ENCODE results near the gene FMR1. TPM values are rescaled to one million over a fixed set of nuclear protein-coding genes. Genes with fewer than 3 reads are reported as not detected.

FMR1 gene
- total RNA-seq, 1 donor from 2014 or later: 52.6 TPM

DNA sequence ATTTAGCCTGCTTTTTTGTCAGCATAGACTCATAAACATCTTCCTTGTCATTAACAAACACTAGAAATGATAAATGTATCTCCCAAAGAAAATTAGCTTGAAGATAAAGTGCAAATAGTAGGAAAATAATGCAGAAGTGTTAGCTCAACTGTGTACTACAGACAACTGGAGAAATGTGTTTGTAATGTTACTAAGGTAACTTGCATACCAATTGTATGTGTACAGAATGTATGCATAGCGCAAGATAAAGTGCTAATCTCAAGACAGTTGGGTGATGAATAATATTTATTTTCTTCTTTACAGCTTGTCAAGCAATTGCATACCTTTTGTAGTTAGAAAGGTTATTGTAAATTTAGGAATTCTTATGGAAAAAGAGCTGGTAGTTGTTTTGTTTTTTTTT, 22.1 kb downstream of the FMR1 start:
- no peaks in the 10 kb centered on the region for H3K4me1 ChIP-seq
- H3K4me3 ChIP-seq: no peak overlapping the region
- intact Hi-C loops (cut with DNase I): no loop called here
- no peak for TF ChIP-seq CTCF (IDR thresholded peaks at IDR 0.05)
- no peaks in the 10 kb centered on the region for H3K27me3 ChIP-seq (ENCODE audit: low read depth)
- no peak overlapping the region for H3K27ac ChIP-seq
- H3K9me3 ChIP-seq: no peaks in the 10 kb centered on the region
- no peak for ATAC-seq
- peaks cover 56% of the 10 kb centered on the region for H3K36me3 ChIP-seq
- no peak for DNase-seq

- no peaks in the 10 kb centered on the region for H3K4me1 ChIP-seq
- ATAC-seq (no peak), DNase-seq (no peak)
- H3K4me3 ChIP-seq: no peak overlapping the region
- no peak for TF ChIP-seq CTCF (IDR thresholded peaks at IDR 0.05)
- H3K36me3 ChIP-seq: peaks cover 45% of the 10 kb centered on the region
- intact Hi-C loops (cut with DNase I): no loop called here
- no peaks in the 10 kb centered on the region for H3K9me3 ChIP-seq
- H3K27me3 ChIP-seq (ENCODE audit: low read depth): no peaks in the 10 kb centered on the region
- H3K27ac ChIP-seq: no peak overlapping the region
These were observed 23.5 kb downstream of the FMR1 start for GRCh38 chrX:147935156-147935758.

DNA sequence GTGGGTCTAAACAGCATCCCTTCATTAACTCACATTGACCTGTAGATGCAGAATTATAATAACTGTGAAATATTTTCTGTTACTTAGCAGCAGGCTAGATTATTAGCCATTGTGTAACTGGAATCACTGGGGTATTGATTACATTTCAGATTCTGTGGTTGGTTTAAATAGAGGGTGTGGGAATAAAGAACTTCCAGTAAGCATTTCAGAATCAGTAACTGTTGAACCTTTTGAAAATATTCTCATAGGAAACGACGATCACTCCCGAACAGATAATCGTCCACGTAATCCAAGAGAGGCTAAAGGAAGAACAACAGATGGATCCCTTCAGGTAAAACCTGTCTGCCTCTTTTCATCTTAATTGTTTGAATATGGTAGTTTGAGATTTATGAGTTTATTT, 33.6 kb downstream of the FMR1 start:
- no peak for ATAC-seq
- Histone ChIP-seq H3K9me3 (no peaks in the 10 kb centered on the region), H3K27me3 (ENCODE audit: low read depth) (no peaks in the 10 kb centered on the region), H3K36me3 (peaks cover 82% of the 10 kb centered on the region), H3K4me1 (no peaks in the 10 kb centered on the region), H3K4me3 (no peak overlapping the region), H3K27ac (no peak overlapping the region)
- no peak for DNase-seq
- no peak for TF ChIP-seq CTCF (IDR thresholded peaks at IDR 0.05)
- intact Hi-C loops (cut with DNase I): no loop called here

DNA sequence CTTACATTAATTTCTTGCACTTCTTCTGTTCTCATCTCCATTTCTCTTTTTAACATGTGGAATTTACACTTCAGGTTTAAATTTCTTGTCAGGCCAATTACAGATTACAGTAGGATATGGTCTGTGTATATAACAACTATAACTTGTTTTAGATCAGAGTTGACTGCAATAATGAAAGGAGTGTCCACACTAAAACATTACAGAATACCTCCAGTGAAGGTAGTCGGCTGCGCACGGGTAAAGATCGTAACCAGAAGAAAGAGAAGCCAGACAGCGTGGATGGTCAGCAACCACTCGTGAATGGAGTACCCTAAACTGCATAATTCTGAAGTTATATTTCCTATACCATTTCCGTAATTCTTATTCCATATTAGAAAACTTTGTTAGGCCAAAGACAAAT, 36.8 kb downstream of the FMR1 start:
- no peaks in the 10 kb centered on the region for H3K27me3 ChIP-seq (ENCODE audit: low read depth)
- no peak for ATAC-seq
- TF ChIP-seq CTCF (IDR thresholded peaks at IDR 0.05): no peak
- H3K4me1 ChIP-seq: no peaks in the 10 kb centered on the region
- no peak for DNase-seq
- H3K9me3 ChIP-seq: no peaks in the 10 kb centered on the region
- H3K36me3 ChIP-seq: peaks cover 59% of the 10 kb centered on the region
- no peak overlapping the region for H3K4me3 ChIP-seq
- H3K27ac ChIP-seq: no peak overlapping the region
- intact Hi-C loops (cut with DNase I): no loop called here

GRCh38 chrX:147950352-147950751, 38.6 kb downstream of the FMR1 start:
- Histone ChIP-seq H3K27ac (no peak overlapping the region), H3K36me3 (peaks cover 42% of the 10 kb centered on the region), H3K9me3 (no peaks in the 10 kb centered on the region), H3K4me1 (no peaks in the 10 kb centered on the region), H3K27me3 (ENCODE audit: low read depth) (no peaks in the 10 kb centered on the region), H3K4me3 (no peak overlapping the region)
- DNase-seq (no peak), ATAC-seq (no peak)
- intact Hi-C loops (cut with DNase I): no loop called here
- TF ChIP-seq CTCF (IDR thresholded peaks at IDR 0.05): no peak

- no peak for TF ChIP-seq CTCF (IDR thresholded peaks at IDR 0.05)
- H3K9me3 ChIP-seq: no peaks in the 10 kb centered on the region
- no peak overlapping the region for H3K4me3 ChIP-seq
- intact Hi-C loops (cut with DNase I): no loop called here
- peaks cover 9% of the 10 kb centered on the region for H3K36me3 ChIP-seq
- H3K27ac ChIP-seq: no peak overlapping the region
- no peaks in the 10 kb centered on the region for H3K4me1 ChIP-seq
- no peaks in the 10 kb centered on the region for H3K27me3 ChIP-seq (ENCODE audit: low read depth)
- DNase-seq: no peak
- ATAC-seq: no peak
These were observed 42.3 kb downstream of the FMR1 start for GRCh38 chrX:147953976-147954375.
